Spleen (tissue), 7 donors: ENCODE results near the gene ABCA7.

ENCODE experiments used
- CTCF ChIP-seq, 11 experiments: fragments of 200-600 bp in 7 of 11; fragments of 450-650 bp in 4 of 11; sonication (generic) in 4 of 11; IDR thresholded peaks in 8 of 11; conservative IDR thresholded peaks in 3 of 11; 1 replicate in 7 of 11; 2 replicates in 4 of 11; pipeline versions ENCODE4 v1.4.0 to v1.8.0; 2016 to 2021; ENCODE audit warnings: antibody characterized with exemption in 11 of 11, inconsistent platforms in 4 of 11, mild to moderate bottlenecking in 1 of 11
- POLR2AphosphoS5 ChIP-seq, 3 donors: sonication (generic); formaldehyde crosslinking; IDR thresholded peaks; one replicate each; pipeline ENCODE4 v1.5.1; 2017; ENCODE audit warnings: antibody characterized with exemption in 3 of 3
- donor health status: DM: no; HTN: no; CAD: no; lungs with moderate emphysema.
- donor health status: DM: no; HTN: no; CAD: no.
- donor health status: DM: no; HTN: no; CAD: no.

DNA sequence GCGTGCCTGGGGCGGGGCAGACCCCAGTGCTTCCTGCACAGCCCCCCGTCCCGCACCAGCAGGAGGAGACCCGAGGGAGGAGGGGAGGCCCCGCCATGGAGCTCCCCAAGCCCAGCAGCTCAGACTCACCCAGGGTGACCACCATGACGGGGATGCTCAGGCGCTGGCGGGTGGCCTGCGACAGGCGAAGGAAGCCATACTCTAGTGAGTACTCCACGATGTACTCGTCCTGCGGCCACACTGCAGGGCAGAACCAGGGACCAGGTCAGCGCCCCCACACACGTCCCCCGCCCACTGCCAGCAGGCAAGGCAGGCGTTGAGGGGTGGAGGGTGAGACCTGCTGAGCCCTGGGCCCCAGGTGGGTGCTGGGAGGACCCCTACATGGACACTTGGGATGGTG is 27.6 kb upstream of the ABCA7 start:
- TF ChIP-seq CTCF (IDR thresholded peaks at IDR 0.05 in 8 of 11, conservative IDR thresholded peaks at IDR 0.05 in 3 of 11) (no peak), POLR2AphosphoS5 (IDR thresholded peaks at IDR 0.05) (peak in 1 of 3 donors; percentile 9)
